Activated naive CD8-positive, alpha-beta T cell treated with anti-CD3 and anti-CD28 coated beads, Interleukin-2, amount 10 ng/mL, durations not matched to agents 7 days and 5 days (primary cell): ENCODE measurements around the gene SPRING1. TPM values are rescaled to one million over a fixed set of nuclear protein-coding genes. Genes with fewer than 3 reads are reported as not detected.

Experiments used
- ATAC-seq: fragments of 150-1000 bp; cut with Tn5 transposase; one replicate; pipeline ENCODE4 v1.10.0; 2021; ENCODE audit warnings: low read depth, moderate library complexity
- POLR2A ChIA-PET: fragments of 350-600 bp; sonication (Branson Sonifier 250); formaldehyde crosslinking; loops from one replicate; lab custom pipeline; 2021; ENCODE audit warnings: antibody characterized with exemption; lab: Charles Lee
- DNase-seq: peaks from one replicate; pipeline ENCODE4 v3.0.0; 2021
- H3K27ac Mint-ChIP-seq: one replicate; pipeline ENCODE4 v1.8.0; 2022; ENCODE audit warnings: mild to moderate bottlenecking, mixed read lengths
- H3K27me3 Mint-ChIP-seq: one replicate; pipeline ENCODE4 v1.8.0; 2022; ENCODE audit warnings: mild to moderate bottlenecking, moderate library complexity, mixed read lengths
- H3K36me3 Mint-ChIP-seq: one replicate; pipeline ENCODE4 v1.8.0; 2021; ENCODE audit warnings: mild to moderate bottlenecking, mixed read lengths
- H3K4me1 Mint-ChIP-seq: one replicate; pipeline ENCODE4 v1.8.0; 2021; ENCODE audit warnings: mixed read lengths
- H3K4me3 Mint-ChIP-seq: one replicate; pipeline ENCODE4 v1.8.0; 2022; ENCODE audit warnings: mild to moderate bottlenecking, moderate library complexity, mixed read lengths
- H3K9me3 Mint-ChIP-seq: one replicate; pipeline ENCODE4 v1.8.0; 2021; ENCODE audit warnings: mixed read lengths
- total RNA-seq, 2 experiments: library from RNA; stranded (reverse); gene quantifications; one replicate each; pipeline ENCODE4 v1.2.3, GENCODE V29; 2021

Gene SPRING1
- total RNA-seq, 2 experiments from 2014 or later, result 26.5 to 26.7 TPM

DNA sequence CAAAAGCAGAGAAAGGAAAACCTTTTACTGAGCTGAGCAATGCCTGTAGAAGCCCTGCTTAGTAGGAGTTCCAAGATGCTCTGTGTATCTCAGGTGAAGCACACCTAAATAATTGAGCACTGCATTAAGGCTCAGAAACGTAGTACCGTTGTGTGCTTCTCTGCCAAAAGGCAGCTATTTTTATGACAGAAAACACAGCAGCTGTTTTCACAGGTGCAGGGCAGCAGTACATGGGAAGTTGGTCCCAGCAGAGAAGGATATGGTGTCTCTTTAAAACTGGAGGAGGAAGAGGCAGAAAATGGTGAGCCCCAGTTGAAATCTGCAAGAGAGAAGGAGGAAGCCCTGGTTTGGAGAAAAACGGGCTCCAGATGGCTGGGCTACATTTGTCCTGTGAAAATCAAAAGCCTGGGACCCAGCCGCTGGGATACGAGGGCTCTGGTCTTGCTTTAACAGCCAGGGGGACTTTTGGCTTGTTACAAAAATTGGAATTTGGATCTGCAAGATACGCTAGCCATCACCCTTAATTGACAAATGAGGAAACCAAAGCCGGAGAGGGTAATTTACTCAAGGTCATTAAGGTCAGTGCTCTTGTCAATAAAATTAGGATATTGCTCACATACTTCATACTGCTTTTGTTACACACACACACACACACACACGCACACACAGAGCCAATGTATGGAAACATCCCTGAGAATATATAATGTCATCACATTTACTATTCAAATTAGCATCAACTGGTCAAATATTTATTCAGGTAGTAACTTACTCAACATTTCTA lies 27.3 kb downstream of the SPRING1 start:
- DNase-seq, result no peak
- Mint-ChIP-seq H3K36me3 (peaks cover 5% of the 10 kb centered on the region), H3K9me3 (no peaks in the 10 kb centered on the region), H3K27ac (no peak overlapping the region), H3K4me1 (peaks cover 9% of the 10 kb centered on the region), H3K4me3 (no peak overlapping the region), H3K27me3 (peaks cover 22% of the 10 kb centered on the region)
- POLR2A ChIA-PET, result no interaction called here
- no peak for ATAC-seq

- POLR2A ChIA-PET, result no interaction called here
- H3K9me3 Mint-ChIP-seq, result no peaks in the 10 kb centered on the region
- no peak overlapping the region for H3K4me3 Mint-ChIP-seq
- peaks cover 22% of the 10 kb centered on the region for H3K27me3 Mint-ChIP-seq
- H3K27ac Mint-ChIP-seq, result no peak overlapping the region
- DNase-seq (no peak), ATAC-seq (no peak)
- peaks cover 9% of the 10 kb centered on the region for H3K4me1 Mint-ChIP-seq
- H3K36me3 Mint-ChIP-seq, result peaks cover 5% of the 10 kb centered on the region
Observed at GRCh38 chr12:116709768-116710167, 28.1 kb downstream of the SPRING1 start.

DNA sequence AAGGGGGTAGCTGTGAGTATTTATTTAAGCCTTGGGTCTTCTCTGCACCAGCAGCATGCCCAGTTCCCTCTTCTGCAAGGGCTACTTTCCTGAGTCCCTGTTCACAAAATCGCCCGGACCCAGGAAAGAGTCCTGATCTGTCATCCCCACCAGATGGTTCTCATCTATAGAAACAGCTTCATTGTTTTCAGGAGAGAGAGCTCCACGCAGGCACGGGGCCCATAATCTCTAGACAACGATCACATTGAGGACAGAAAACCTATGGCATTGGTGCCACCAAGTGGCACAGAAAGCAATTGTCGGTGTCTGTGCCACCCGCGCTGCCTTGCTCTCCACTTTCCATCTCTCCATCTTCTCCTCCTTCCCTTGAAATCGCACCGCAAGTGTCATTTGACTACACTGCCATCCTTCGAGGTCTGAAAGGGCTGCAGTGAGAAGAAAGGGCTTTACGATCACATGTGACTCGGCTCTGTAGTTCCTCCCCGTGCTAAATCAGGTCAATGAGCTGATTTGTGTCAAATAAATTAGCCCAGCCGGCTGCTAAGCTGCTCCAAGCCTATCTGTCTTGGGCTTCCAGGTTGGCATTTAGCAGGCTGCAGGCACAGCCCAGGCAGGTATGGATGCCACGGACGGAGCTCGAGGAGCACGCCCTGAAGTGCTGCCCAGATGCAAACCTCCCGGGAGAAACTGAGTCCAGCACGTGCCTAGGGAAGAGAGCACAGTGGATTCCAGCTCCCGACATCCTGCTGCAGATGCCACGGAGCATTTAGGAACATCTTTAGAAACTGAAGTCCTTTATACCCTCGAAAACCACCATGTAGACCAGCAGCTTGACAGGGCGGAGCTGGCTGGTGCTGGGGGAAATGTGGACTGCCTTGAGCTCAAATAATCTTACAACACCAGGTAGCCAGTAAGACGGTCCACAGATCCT lies 28.8 kb downstream of the SPRING1 start:
- POLR2A ChIA-PET, result interaction anchor here (0.6 to 0.7 kb wide), 2 partner anchors 439 to 725 kb away, joined by 3 to 4 read pairs; no protein-coding TSS in a partner anchor
- peak overlapping the region; percentile 67 for H3K4me3 Mint-ChIP-seq
- DNase-seq (peak; percentile 49), ATAC-seq (peak; percentile 81)
- no peak overlapping the region for H3K27ac Mint-ChIP-seq
- H3K9me3 Mint-ChIP-seq, result no peaks in the 10 kb centered on the region
- H3K36me3 Mint-ChIP-seq, result peaks cover 5% of the 10 kb centered on the region
- peaks cover 9% of the 10 kb centered on the region for H3K4me1 Mint-ChIP-seq
- H3K27me3 Mint-ChIP-seq, result peaks cover 22% of the 10 kb centered on the region

DNA sequence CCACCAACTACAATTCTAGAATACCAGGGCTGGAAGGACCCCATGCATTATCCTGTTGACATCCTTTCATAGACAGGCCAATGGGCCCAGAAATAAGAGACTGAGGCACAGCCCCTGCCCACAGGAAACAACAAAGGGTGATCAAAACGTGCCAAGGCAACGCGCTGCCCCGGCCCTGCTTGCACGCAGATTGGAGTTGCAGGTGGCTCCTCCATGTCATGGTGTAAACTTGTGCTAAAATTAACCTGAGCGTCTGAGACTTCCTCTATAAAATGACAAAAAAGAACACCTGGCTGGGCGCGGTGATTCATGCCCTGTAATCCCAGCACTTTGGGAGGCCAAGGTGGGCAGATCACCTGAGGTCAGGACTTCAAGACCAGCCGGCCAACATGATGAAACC lies 30.1 kb downstream of the SPRING1 start:
- H3K36me3 Mint-ChIP-seq, result peaks cover 5% of the 10 kb centered on the region
- H3K9me3 Mint-ChIP-seq, result no peaks in the 10 kb centered on the region
- no peak for DNase-seq
- no peak overlapping the region for H3K4me3 Mint-ChIP-seq
- H3K4me1 Mint-ChIP-seq, result peaks cover 12% of the 10 kb centered on the region
- no peak overlapping the region for H3K27ac Mint-ChIP-seq
- no peak for ATAC-seq
- H3K27me3 Mint-ChIP-seq, result peaks cover 23% of the 10 kb centered on the region
- POLR2A ChIA-PET, result no interaction called here

- peak; percentile 65 for DNase-seq
- POLR2A ChIA-PET, result no interaction called here
- no peak overlapping the region for H3K4me3 Mint-ChIP-seq
- no peak overlapping the region for H3K27ac Mint-ChIP-seq
- no peaks in the 10 kb centered on the region for H3K36me3 Mint-ChIP-seq
- peaks cover 7% of the 10 kb centered on the region for H3K27me3 Mint-ChIP-seq
- H3K9me3 Mint-ChIP-seq, result no peaks in the 10 kb centered on the region
- peak; percentile 45 for ATAC-seq
- peaks cover 2% of the 10 kb centered on the region for H3K4me1 Mint-ChIP-seq
Observed at GRCh38 chr12:116703214-116703795, 34.6 kb downstream of the SPRING1 start.

DNA sequence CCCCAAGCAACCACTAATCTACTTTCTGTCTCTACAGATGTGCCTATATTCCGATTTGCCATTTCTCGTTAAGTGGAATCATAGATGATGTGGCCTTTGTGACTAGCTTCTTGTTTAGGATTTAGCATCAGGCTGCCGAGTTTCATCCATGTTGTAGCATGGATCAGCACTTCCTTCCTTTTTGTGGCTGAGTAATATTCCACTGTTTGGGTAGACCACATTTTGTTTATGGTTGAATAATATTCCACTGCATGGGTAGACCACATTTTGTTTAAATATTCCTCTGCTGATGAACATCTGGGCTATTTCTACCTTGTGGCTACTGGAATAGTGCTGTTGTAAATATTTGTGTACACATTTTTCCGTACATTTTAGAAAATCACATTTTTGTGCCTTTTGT lies 36.4 kb downstream of the SPRING1 start:
- DNase-seq, result no peak
- Mint-ChIP-seq H3K4me3 (no peak overlapping the region), H3K9me3 (no peaks in the 10 kb centered on the region), H3K27me3 (peaks cover 10% of the 10 kb centered on the region), H3K36me3 (no peaks in the 10 kb centered on the region), H3K27ac (no peak overlapping the region), H3K4me1 (peaks cover 2% of the 10 kb centered on the region)
- no peak for ATAC-seq
- POLR2A ChIA-PET, result no interaction called here

DNA sequence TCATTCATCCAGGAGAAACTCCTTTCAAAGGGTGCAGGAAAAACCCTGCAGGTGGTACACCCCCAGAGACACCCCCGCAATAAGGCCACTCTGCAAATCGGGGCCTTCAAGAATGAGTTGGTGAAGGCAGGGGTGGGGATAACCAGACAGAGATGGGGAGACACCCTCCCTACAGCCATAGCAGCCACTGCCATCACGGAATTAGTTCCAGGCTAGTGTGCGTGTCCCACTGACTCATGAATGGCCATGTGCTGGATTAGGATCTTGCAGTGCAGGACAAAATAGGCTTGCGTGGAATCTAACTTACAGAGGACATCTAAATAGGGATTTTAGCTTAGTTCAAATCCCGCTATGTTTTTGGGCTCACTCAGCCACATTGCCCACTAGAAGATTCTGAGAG lies 37.8 kb downstream of the SPRING1 start:
- Mint-ChIP-seq H3K4me3 (no peak overlapping the region), H3K4me1 (peaks cover 5% of the 10 kb centered on the region), H3K36me3 (no peaks in the 10 kb centered on the region), H3K27ac (no peak overlapping the region), H3K9me3 (no peaks in the 10 kb centered on the region), H3K27me3 (peaks cover 15% of the 10 kb centered on the region)
- POLR2A ChIA-PET, result interaction anchor here (0.6 kb wide), 1 partner anchor 168 kb away, joined by 3 read pairs; no protein-coding TSS in a partner anchor
- DNase-seq (no peak), ATAC-seq (no peak)

DNA sequence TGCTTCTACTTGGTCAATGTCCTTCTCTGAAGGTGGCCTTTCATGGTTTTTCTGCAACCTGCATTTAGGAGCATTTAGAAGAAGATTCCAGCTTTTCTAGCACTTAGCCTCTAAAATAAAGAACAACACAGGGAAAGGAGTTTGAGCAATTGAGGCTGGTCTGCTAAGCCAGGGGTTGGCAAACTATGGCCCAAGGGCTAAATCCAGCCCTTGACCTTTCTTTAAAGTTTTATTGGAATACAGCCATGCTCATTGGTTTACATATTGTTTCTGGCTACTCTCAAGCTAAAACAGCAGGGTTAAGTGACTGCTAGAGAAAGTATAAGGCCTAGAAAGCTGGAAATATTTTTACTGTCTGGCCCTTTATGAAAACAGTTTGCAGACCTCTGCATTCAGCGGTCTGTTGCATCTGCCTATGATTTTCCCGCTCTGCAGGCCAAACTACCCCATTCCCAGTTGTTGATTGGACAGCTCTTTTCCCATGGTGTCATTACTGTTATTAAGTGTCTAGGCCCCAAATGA lies 39.3 kb downstream of the SPRING1 start:
- H3K9me3 Mint-ChIP-seq, result no peaks in the 10 kb centered on the region
- ATAC-seq, result no peak

DNA sequence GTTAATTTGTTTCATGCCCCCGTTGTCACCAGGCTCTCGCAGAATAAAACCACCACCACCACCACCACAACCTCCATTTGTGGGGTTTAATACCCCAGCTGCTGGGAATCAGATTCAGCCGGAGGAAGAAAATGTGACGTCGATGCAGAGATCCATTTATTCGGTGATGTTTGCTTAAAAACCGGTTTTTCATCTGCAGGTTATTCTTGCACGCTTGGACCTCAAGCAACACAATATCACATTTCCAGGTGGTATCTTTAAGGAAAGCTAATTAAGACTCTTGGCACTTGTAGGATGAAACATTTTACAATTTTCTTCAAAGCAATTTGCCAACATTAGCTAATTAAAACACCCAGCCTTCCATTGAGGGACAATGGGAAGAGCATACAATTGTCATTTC lies 39.8 kb downstream of the SPRING1 start:
- Mint-ChIP-seq H3K9me3 (no peaks in the 10 kb centered on the region), H3K4me3 (no peak overlapping the region), H3K4me1 (peaks cover 11% of the 10 kb centered on the region), H3K27me3 (peaks cover 33% of the 10 kb centered on the region), H3K36me3 (no peaks in the 10 kb centered on the region), H3K27ac (no peak overlapping the region)
- POLR2A ChIA-PET, result no interaction called here
- no peak for DNase-seq
- no peak for ATAC-seq

More for the DNA sequence above, 39.3 kb downstream of the SPRING1 start:
- POLR2A ChIA-PET, result no interaction called here
- Mint-ChIP-seq H3K27me3 (peaks cover 30% of the 10 kb centered on the region), H3K36me3 (no peaks in the 10 kb centered on the region), H3K27ac (no peak overlapping the region), H3K4me3 (no peak overlapping the region), H3K4me1 (peaks cover 11% of the 10 kb centered on the region)
- DNase-seq, result no peak

DNA sequence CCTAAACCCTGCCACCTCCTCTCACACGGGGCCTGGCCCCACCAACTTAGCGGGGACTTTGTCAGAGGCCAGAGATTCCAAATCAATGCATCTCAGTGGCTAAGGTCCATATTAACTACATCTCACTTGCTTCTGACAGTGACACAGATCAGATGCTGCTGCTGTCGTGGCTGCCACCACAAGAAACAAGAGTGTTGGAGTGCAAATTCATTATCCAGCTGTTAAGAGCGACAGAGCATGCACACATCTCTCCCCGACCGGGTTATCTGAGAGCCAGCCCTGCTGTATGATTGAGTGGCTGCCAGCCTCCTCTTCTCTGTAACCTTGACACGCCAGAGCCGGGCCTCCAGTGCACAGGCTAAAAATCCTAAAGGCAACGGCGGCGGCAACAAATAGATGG lies 40.2 kb downstream of the SPRING1 start:
- Mint-ChIP-seq H3K4me1 (peaks cover 11% of the 10 kb centered on the region), H3K4me3 (no peak overlapping the region), H3K27me3 (peaks cover 37% of the 10 kb centered on the region), H3K36me3 (no peaks in the 10 kb centered on the region), H3K9me3 (no peaks in the 10 kb centered on the region), H3K27ac (no peak overlapping the region)
- no peak for ATAC-seq
- DNase-seq, result no peak
- POLR2A ChIA-PET, result no interaction called here

GRCh38 chr12:116697305-116697704 lies 40.6 kb downstream of the SPRING1 start:
- Mint-ChIP-seq H3K4me3 (no peak overlapping the region), H3K9me3 (no peaks in the 10 kb centered on the region), H3K4me1 (peaks cover 11% of the 10 kb centered on the region), H3K27ac (no peak overlapping the region), H3K36me3 (no peaks in the 10 kb centered on the region), H3K27me3 (peaks cover 37% of the 10 kb centered on the region)
- POLR2A ChIA-PET, result interaction anchor here (0.6 kb wide), 1 partner anchor 43 kb away, joined by 4 read pairs; no protein-coding TSS in a partner anchor
- ATAC-seq, result no peak
- DNase-seq, result no peak

DNA sequence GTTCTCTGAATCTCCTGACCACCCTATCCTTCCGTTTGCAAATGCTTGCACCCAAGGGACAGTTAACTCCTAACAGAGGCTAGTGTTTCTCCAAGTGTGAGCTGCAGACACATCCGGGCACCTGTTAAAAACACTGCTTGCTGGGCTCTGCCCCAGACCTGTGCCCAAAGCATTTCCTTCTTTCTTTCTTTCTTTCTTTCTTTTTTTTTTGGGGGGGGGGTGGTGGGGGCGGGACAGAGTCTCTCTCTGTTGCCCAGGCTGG lies 42.5 kb downstream of the SPRING1 start:
- H3K27me3 Mint-ChIP-seq, result peaks cover 41% of the 10 kb centered on the region

More for the DNA sequence above, 42.5 kb downstream of the SPRING1 start:
- DNase-seq, result no peak
- ATAC-seq, result no peak
- Mint-ChIP-seq H3K36me3 (no peaks in the 10 kb centered on the region), H3K27ac (no peak overlapping the region), H3K4me3 (no peak overlapping the region), H3K9me3 (no peaks in the 10 kb centered on the region), H3K4me1 (peaks cover 14% of the 10 kb centered on the region)
- POLR2A ChIA-PET, result interaction anchor here (0.5 to 0.6 kb wide), 2 partner anchors 301 to 494 kb away, joined by 4 to 5 read pairs; no protein-coding TSS in a partner anchor
